Measurements from ENCODE around the gene RAPGEF3.

DNA sequence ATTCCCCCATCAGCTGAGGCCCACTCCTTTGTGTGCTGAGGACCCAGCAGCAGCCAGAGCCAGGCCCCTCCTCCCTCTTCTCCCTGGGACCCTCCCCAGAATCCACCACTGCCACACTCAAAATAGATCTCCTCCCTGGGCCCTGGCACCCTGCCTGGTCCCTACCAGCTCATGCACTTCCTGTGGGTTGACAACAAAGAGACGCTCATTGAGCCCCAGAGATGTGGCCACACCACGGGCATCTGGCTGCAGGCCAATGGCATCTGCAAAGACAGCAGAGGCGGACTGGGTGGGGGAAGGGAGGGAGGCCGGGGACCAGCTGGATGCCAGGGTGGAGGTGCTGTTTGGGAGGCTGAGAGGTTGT, 17.4 kb downstream of the RAPGEF3 start:
- TF ChIP-seq, protein P1, sequence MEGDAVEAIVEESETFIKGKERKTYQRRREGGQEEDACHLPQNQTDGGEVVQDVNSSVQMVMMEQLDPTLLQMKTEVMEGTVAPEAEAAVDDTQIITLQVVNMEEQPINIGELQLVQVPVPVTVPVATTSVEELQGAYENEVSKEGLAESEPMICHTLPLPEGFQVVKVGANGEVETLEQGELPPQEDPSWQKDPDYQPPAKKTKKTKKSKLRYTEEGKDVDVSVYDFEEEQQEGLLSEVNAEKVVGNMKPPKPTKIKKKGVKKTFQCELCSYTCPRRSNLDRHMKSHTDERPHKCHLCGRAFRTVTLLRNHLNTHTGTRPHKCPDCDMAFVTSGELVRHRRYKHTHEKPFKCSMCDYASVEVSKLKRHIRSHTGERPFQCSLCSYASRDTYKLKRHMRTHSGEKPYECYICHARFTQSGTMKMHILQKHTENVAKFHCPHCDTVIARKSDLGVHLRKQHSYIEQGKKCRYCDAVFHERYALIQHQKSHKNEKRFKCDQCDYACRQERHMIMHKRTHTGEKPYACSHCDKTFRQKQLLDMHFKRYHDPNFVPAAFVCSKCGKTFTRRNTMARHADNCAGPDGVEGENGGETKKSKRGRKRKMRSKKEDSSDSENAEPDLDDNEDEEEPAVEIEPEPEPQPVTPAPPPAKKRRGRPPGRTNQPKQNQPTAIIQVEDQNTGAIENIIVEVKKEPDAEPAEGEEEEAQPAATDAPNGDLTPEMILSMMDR (IDR thresholded peaks at IDR 0.05): no peak
- TF ChIP-seq EZH2 (IDR thresholded peaks at IDR 0.05; ENCODE audit: borderline replicate concordance, insufficient read depth, low read depth, low read length, poor library complexity, severe bottlenecking): no peak
